GM12878 (cell line): Measurements from ENCODE around the gene CCR3. TPM values are rescaled to one million over a fixed set of nuclear protein-coding genes. Genes with fewer than 3 reads are reported as not detected.

Experiments used
- ATAC-seq: fragments of 200-7000 bp; cut with Tn5 transposase; 3 replicates; pipeline ENCODE4 v1.9.1; 2020; ENCODE audit warnings: mild to moderate bottlenecking, moderate library complexity
- BruUV-seq: library from RNA; stranded (reverse); fragments of 400-500 nt; replicated peaks from 2 replicates; lab custom pipeline; 2021; lab: Mats Ljungman, UMichigan
- CTCF ChIA-PET: fragments of 300-600 bp; sonication (Branson Sonifier 250); formaldehyde crosslinking; extraction: SDS; loops from one replicate; lab custom pipeline; 2021; ENCODE audit warnings: inconsistent platforms; lab: Yijun Ruan, JAX
- POLR2A ChIA-PET: fragments of 350-600 bp; formaldehyde crosslinking; extraction: SDS; loops from one replicate; lab custom pipeline; 2021; ENCODE audit warnings: inconsistent platforms; lab: Charles Lee
- RAD21 ChIA-PET: fragments of 300-600 bp; sonication (Branson Sonifier 250); formaldehyde crosslinking; loops from one replicate; lab custom pipeline; 2023; ENCODE audit warnings: antibody characterized with exemption; ENCODE audit not compliant: unreplicated experiment; lab: Charles Lee
- SMC1A ChIA-PET: fragments of 300-600 bp; sonication (Branson Sonifier 250); formaldehyde crosslinking; loops from one replicate; lab custom pipeline; 2023; ENCODE audit not compliant: unreplicated experiment, uncharacterized antibody; lab: Charles Lee
- DNase-seq: peaks from one replicate; pipeline ENCODE4 v3.0.0-alpha.2; 2011; ENCODE audit warnings: low read depth, low spot score
- FAIRE-seq: peaks from 3 replicates; lab custom pipeline; 2011; peaks lifted over from hg19 to GRCh38; lab: Jason Lieb, UNC
- H2AFZ ChIP-seq: 2 replicates; pipeline ENCODE4 v1.6.0; 2011; ENCODE audit warnings: low read depth, low read length, control low read depth; ENCODE audit not compliant: control insufficient read depth
- H3K27ac ChIP-seq: 2 replicates; pipeline ENCODE4 v1.5.1; 2011; ENCODE audit warnings: control low read depth; ENCODE audit not compliant: control insufficient read depth, insufficient read depth
- H3K27me3 ChIP-seq, 2 experiments: replicated peaks in 1 of 2; 2 replicates each; pipeline versions ENCODE4 v1.6.0 to v1.6.1; 2011; ENCODE audit warnings: low read length in 1 of 2; ENCODE audit not compliant: control insufficient read depth in 2 of 2, insufficient read depth in 2 of 2
- H3K36me3 ChIP-seq, 2 experiments: 2 replicates each; pipeline ENCODE4 v1.5.1; 2011; ENCODE audit warnings: low read length in 1 of 2; ENCODE audit not compliant: control insufficient read depth in 2 of 2, insufficient read depth in 2 of 2
- H3K4me1 ChIP-seq: 2 replicates; pipeline ENCODE4 v1.6.1; 2011; ENCODE audit warnings: mild to moderate bottlenecking, low read length, moderate library complexity, mixed read lengths; ENCODE audit not compliant: control insufficient read depth, insufficient read depth
- H3K4me2 ChIP-seq: 2 replicates; pipeline ENCODE4 v1.6.0; 2011; ENCODE audit warnings: control low read depth; ENCODE audit not compliant: control insufficient read depth, insufficient read depth
- H3K4me3 ChIP-seq: fragments of 200-600 bp; sonication (generic); 2 replicates; pipeline ENCODE4 v1.5.1; 2016
- H3K79me2 ChIP-seq: 2 replicates; pipeline ENCODE4 v1.6.0; 2011; ENCODE audit warnings: low read length; ENCODE audit not compliant: control insufficient read depth, insufficient read depth
- H3K9ac ChIP-seq: 2 replicates; pipeline ENCODE4 v1.8.0; 2011; ENCODE audit warnings: low read length, control low read depth, mixed read lengths; ENCODE audit not compliant: control insufficient read depth, insufficient read depth
- H3K9me3 ChIP-seq: replicated peaks from 3 replicates; pipeline ENCODE4 v1.5.1; 2011; ENCODE audit warnings: mild to moderate bottlenecking, low read length; ENCODE audit not compliant: control insufficient read depth, insufficient read depth
- H4K20me1 ChIP-seq: 2 replicates; pipeline ENCODE4 v1.6.0; 2011; ENCODE audit not compliant: control insufficient read depth, insufficient read depth
- BCL11A ChIP-seq: IDR thresholded peaks from 2 replicates; pipeline ENCODE4 v1.6.1; 2011; ENCODE audit warnings: low read depth, low read length
- CBX5 ChIP-seq: sonication (generic); IDR thresholded peaks from 2 replicates; pipeline ENCODE4 v1.6.1; 2016; ENCODE audit warnings: low read depth, moderate library complexity, mild to moderate bottlenecking, inconsistent platforms
- DPF2 ChIP-seq: fragments of 450-650 bp; IDR thresholded peaks from 2 replicates; pipeline ENCODE4 v1.6.1; 2017; ENCODE audit warnings: mild to moderate bottlenecking
- ESRRA ChIP-seq: IDR thresholded peaks from 2 replicates; pipeline ENCODE4 v1.6.1; 2012; ENCODE audit warnings: mild to moderate bottlenecking, low read length, improper control_type of control experiment
- EZH2 ChIP-seq: IDR thresholded peaks from 2 replicates; pipeline ENCODE4 v1.6.1; 2012; ENCODE audit warnings: low read depth, mild to moderate bottlenecking, control low read depth, inconsistent platforms, low read length, borderline replicate concordance; ENCODE audit not compliant: control insufficient read depth
- HCFC1 ChIP-seq: fragments of 150-350 bp; IDR thresholded peaks from 2 replicates; pipeline ENCODE4 v1.6.1; 2014; ENCODE audit warnings: low read length
- IRF5 ChIP-seq: fragments of 450-650 bp; IDR thresholded peaks from 2 replicates; pipeline ENCODE4 v1.6.1; 2017; ENCODE audit warnings: borderline replicate concordance
- KDM1A ChIP-seq: fragments of 200-600 bp; sonication (generic); IDR thresholded peaks from 2 replicates; pipeline ENCODE4 v1.6.1; 2016; ENCODE audit warnings: borderline replicate concordance
- MTA2 ChIP-seq: fragments of 450-650 bp; IDR thresholded peaks from 2 replicates; pipeline ENCODE4 v1.6.1; 2016; ENCODE audit warnings: low read depth, mild to moderate bottlenecking, moderate library complexity
- MXI1 ChIP-seq: fragments of 150-350 bp; IDR thresholded peaks from 2 replicates; pipeline ENCODE4 v1.6.1; 2011; ENCODE audit warnings: low read depth, mild to moderate bottlenecking, inconsistent platforms, low read length, improper control_type of control experiment
- POLR2A ChIP-seq: IDR thresholded peaks from 2 replicates; pipeline ENCODE4 v1.6.1; 2011; ENCODE audit warnings: low read depth, mild to moderate bottlenecking, low read length
- PRDM15 ChIP-seq: fragments of 450-650 bp; formaldehyde crosslinking; IDR thresholded peaks from 2 replicates; pipeline ENCODE4 v1.4.0; 2020; ENCODE audit warnings: mild to moderate bottlenecking, moderate library complexity
- RB1 ChIP-seq: fragments of 450-650 bp; formaldehyde crosslinking; IDR thresholded peaks from 2 replicates; pipeline ENCODE4 v1.6.1; 2017; ENCODE audit warnings: mild to moderate bottlenecking, borderline replicate concordance
- TCF7 ChIP-seq: IDR thresholded peaks from 2 replicates; pipeline ENCODE4 v1.6.1; 2014; ENCODE audit warnings: antibody characterized with exemption, borderline replicate concordance
- WGBS: methylation state at CpG from one replicate; pipeline ENCODE4 v1.1.6; 2016; ENCODE audit warnings: low lambda C conversion rate; ENCODE audit not compliant: insufficient replicate concordance, insufficient coverage; ENCODE audit errors: missing lambda C conversion rate; 5-methylcytosine and 5-hydroxymethylcytosine counted together
- in situ Hi-C: fragments of 300-500 bp; cut with MboI; formaldehyde crosslinking; loops from 9 replicates; pipeline ENCODE4 v1.14.3; 2018; ENCODE audit warnings: mixed read lengths
- intact Hi-C: fragments of 100-400 bp; cut with micrococcal nuclease; formaldehyde crosslinking; loops from one replicate; pipeline ENCODE4 v1.14.2; 2022; ENCODE audit not compliant: unreplicated experiment
- polyA plus RNA-seq, 11 experiments: library from polyadenylated mRNA; depleted of rRNA in 4 of 11; unstranded in 6 of 11; stranded (reverse) in 5 of 11; fragments of >200 nt; fragmentation: Nextera tagmentation in 4 of 11; fragmentation: Illumina TruSeq in 1 of 11; extraction: Ambion mirVana in 4 of 11; extraction: Trizol in 1 of 11; gene quantifications; 1 replicate in 1 of 11; 2 replicates in 10 of 11; pipeline versions ENCODE4 v1.2.1 to v1.2.3, GENCODE V29; 2011 to 2016; ENCODE audit warnings: inconsistent platforms in 2 of 11, missing spikeins in 2 of 11, low read depth in 1 of 11
- total RNA-seq, 4 experiments: library from RNA; depleted of rRNA in 3 of 4; stranded (reverse); fragments of >200 nt in 3 of 4; fragmentation: Illumina TruSeq in 1 of 4; extraction: Trizol in 1 of 4; gene quantifications; 2 replicates each; pipeline versions ENCODE4 v1.2.1 to v1.2.3, GENCODE V29; 2013 to 2021

Gene CCR3
- total and polyA plus RNA-seq, 10 of the 15 experiments (the other 5 are each of a cell fraction or from before 2014, with no cell fraction given), result 0.13 to 0.78 (median 0.41) TPM; not detected in 1

- H3K4me2 ChIP-seq, result no peak overlapping the region
- H3K27me3 ChIP-seq, result no peaks in the 10 kb centered on the region
- FAIRE-seq (no peak), DNase-seq (no peak), ATAC-seq (no peak)
- ChIA-PET SMC1A (interaction anchor here (1.1 to 1.3 kb wide), 2 partner anchors 9 to 17 kb away, joined by 3 to 6 read pairs; no protein-coding TSS in a partner anchor), RAD21 (no interaction called here), POLR2A (no interaction called here), CTCF (interaction anchor here (0.6 kb wide), 1 partner anchor 120 kb away, joined by 3 read pairs; no protein-coding TSS in a partner anchor)
- in situ Hi-C loops, result no loop called here
- no peaks in the 10 kb centered on the region for H3K36me3 ChIP-seq
- BruUV-seq, result no TSS peak
- H3K79me2 ChIP-seq, result no peaks in the 10 kb centered on the region; the same call in 1 of the 2 replicates
- no peak overlapping the region for H3K9ac ChIP-seq
- H3K4me3 ChIP-seq, result no peak overlapping the region
- TF ChIP-seq MXI1, result no peak
- TF ChIP-seq TCF7, result no peak
- no peak for TF ChIP-seq IRF5
- no peak for TF ChIP-seq PRDM15
- no peak for TF ChIP-seq MTA2
- no peak for TF ChIP-seq POLR2A
- no peak for TF ChIP-seq DPF2
- no peak for TF ChIP-seq ESRRA
- no peak for TF ChIP-seq HCFC1
- TF ChIP-seq KDM1A, result no peak
- TF ChIP-seq BCL11A, result no peak
- no peak for TF ChIP-seq EZH2
- TF ChIP-seq CBX5, result no peak
- TF ChIP-seq RB1, result no peak
- H2AFZ ChIP-seq, result no peak overlapping the region
- peaks cover 10% of the 10 kb centered on the region for H3K4me1 ChIP-seq
- no peaks in the 10 kb centered on the region for H4K20me1 ChIP-seq
- H3K27ac ChIP-seq, result no peak overlapping the region
- H3K9me3 ChIP-seq, result no peaks in the 10 kb centered on the region
- 93% methylated on average over 12 of the region's 12 CpGs for WGBS
- intact Hi-C loops, result no loop called here
Observed at GRCh38 chr3:46203681-46204080, 38.6 kb upstream of the CCR3 start.
